ENCODE results near the gene STRBP.

The STRBP gene

DNA sequence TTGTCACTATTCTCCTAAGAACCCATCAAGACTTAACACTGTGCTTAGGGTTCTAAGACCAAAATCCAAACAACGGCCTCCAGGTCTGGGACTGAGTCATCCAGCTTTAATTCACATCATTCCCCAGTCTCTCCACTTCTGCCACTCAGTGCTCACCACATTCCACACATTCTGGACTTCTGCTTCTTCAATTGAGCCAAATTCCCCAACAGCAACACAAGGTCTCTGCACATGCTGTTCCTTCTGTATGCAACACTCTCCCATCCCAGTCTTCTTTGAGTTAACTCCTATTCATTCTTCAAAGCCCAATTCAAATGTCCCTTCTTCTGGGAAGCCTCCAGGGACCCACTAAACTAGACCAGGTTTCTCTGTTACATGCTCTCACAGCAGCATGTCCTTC lies 137.1 kb downstream of the STRBP start:
- TF ChIP-seq, protein P1, sequence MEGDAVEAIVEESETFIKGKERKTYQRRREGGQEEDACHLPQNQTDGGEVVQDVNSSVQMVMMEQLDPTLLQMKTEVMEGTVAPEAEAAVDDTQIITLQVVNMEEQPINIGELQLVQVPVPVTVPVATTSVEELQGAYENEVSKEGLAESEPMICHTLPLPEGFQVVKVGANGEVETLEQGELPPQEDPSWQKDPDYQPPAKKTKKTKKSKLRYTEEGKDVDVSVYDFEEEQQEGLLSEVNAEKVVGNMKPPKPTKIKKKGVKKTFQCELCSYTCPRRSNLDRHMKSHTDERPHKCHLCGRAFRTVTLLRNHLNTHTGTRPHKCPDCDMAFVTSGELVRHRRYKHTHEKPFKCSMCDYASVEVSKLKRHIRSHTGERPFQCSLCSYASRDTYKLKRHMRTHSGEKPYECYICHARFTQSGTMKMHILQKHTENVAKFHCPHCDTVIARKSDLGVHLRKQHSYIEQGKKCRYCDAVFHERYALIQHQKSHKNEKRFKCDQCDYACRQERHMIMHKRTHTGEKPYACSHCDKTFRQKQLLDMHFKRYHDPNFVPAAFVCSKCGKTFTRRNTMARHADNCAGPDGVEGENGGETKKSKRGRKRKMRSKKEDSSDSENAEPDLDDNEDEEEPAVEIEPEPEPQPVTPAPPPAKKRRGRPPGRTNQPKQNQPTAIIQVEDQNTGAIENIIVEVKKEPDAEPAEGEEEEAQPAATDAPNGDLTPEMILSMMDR (conservative IDR thresholded peaks at IDR 0.05), result no peak
- TF ChIP-seq ZFX (IDR thresholded peaks at IDR 0.05), result no peak
- H3K27ac ChIP-seq, result no peak overlapping the region

DNA sequence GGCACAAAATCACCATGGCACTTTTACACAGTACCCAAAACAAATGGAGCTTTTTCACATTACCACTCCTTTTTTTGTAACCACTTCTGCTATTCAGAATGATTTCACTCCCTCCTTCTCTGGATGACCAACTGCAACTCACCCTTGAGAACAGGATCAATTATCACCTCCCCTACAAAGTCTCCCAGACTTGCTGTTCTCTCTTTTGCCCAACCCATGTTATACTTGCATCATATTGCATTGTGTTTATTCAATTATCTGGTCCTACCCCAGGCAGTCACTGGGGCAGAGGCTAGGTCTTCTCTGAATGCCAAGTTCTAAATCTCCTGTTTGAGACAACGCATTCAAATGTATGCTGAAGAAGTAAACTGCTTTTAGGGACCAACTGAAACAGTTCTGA lies 139.0 kb downstream of the STRBP start:
- TF ChIP-seq, protein P1 (conservative IDR thresholded peaks at IDR 0.05), result no peak
- TF ChIP-seq ZFX (IDR thresholded peaks at IDR 0.05), result no peak
- H3K27ac ChIP-seq, result no peak overlapping the region

DNA sequence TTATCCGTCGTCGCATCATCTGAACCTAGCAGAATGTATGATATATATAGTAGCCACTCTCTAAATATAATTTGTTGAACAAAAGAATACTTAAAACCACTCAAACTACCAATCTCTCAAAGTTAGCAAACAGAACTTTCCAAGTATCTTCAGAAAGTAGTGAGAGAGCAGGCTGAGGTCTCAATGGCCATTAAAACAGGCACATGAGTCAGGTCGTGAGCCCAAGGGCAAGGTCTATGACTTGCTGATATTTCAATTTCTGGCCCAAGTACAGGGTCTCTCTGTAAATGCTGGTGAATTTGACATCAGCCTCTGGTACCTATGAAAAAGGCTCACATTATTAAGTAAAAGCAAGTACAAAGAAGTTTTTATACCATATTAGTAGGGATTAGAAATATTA lies 139.8 kb downstream of the STRBP start:
- no peak overlapping the region for H3K27ac ChIP-seq
- TF ChIP-seq, protein P1 (conservative IDR thresholded peaks at IDR 0.05), result no peak
- TF ChIP-seq ZFX (IDR thresholded peaks at IDR 0.05), result no peak

DNA sequence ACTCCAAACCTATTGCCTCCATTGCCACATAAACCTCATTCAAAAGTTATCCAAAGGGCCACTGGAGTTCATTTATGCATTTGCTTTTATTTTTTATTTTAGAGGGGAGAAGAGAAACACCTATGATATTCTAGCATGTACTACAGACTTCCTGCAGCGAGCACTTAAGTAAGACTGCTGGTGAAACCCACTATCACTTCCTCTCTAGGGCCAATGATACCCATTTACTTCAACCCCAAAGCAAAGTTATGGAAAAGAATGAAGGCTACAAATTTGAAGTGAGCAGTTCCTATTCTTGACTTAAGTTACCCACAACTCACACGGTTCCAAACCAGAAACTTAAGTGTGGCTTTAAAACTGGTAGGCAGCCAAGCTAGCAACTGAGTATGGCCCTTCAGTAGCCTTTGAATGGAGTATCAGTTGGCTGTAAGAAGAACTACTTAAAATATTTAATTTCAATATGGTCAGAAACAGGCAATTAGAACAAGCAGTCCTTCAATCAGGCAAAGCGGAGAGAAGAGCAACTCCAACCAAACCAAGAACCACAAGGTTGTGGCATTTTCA lies 140.8 kb downstream of the STRBP start:
- TF ChIP-seq, protein P1 (conservative IDR thresholded peaks at IDR 0.05), result no peak
- no peak for TF ChIP-seq ZFX (IDR thresholded peaks at IDR 0.05)
- no peak overlapping the region for H3K27ac ChIP-seq

DNA sequence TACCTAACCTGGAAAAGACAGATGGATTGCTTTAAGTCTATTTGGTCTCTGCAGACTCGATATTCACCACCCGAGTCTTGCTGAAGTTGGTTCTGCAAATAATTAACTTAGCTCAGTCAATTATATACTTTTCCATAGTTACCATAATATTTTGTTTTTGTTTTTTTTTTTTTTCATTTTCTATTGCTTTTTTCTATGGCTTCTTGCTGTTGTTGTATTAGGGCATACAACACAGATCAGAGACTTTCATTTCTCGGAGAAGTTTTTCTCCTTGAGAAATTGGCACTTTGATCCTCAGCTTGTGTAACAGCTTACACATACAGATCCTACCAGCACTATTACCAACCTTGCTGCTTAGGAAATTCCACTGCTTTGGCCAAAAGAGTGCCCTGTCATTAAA lies 146.9 kb downstream of the STRBP start:
- H3K27ac ChIP-seq, result no peak overlapping the region
- no peak for TF ChIP-seq ZFX (IDR thresholded peaks at IDR 0.05)
- TF ChIP-seq, protein P1 (conservative IDR thresholded peaks at IDR 0.05), result no peak

DNA sequence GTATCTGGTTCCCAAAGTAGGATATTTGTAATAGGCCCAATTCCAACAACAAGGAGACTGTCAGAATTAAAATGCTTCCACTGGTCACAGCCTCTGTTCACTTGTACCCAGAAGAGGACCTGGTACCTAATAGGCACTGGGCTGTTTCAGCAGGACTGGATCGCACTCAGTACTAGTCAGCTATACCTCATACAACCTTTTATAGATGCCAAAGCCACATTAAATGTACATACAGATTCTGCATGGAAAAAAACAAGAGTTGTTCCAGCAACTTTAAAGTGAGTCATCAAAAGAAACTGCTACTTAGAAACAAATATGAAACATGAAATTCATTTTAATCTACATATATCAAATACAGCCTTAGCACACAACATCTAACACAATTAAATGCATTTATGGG lies 147.4 kb downstream of the STRBP start:
- no peak overlapping the region for H3K27ac ChIP-seq
- no peak for TF ChIP-seq ZFX (IDR thresholded peaks at IDR 0.05)
- TF ChIP-seq, protein P1 (conservative IDR thresholded peaks at IDR 0.05), result no peak

DNA sequence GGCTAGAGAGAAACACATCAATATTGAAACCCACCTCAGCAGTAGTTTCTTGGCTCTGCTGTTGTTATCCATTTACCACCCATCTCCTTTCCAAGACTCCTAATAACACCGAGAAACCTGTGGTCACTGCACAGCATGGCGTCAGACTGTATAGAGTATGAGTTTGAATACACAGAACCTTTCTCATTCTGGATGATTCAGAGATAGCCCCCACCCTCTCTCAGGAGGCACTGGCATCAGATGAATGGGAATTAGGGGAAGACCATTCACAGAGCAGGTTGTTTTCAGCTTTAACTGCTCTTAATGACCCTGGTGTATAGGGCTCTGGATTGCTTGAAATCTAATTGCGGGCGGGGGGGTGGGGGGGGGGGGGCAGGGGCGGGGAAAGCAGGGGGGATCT lies 148.3 kb downstream of the STRBP start:
- H3K27ac ChIP-seq, result no peak overlapping the region
- TF ChIP-seq ZFX (IDR thresholded peaks at IDR 0.05), result no peak

DNA sequence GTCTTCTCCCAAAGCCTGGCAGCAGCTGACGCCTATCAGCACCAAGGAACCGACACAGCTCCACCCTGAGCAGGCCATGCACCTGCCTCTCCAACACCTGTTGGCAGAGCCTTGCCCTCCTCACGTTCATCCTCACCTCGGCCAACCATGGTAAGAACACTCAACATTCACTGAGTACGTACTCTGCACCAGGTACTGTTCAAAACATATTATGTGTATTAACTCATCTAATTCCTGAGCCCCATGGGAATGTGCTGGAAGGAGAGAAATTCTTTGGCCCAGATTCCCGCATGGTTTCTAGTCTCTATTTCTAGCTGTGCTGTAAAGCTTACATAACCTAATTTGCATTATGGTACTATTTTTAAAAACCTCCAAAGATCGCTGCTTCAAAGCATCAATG lies 148.8 kb downstream of the STRBP start:
- no peak overlapping the region for H3K27ac ChIP-seq
- TF ChIP-seq ZFX (IDR thresholded peaks at IDR 0.05), result no peak
- TF ChIP-seq, protein P1 (conservative IDR thresholded peaks at IDR 0.05), result no peak
